ENCODE results near the gene YPEL1. TPM values are rescaled to one million over a fixed set of nuclear protein-coding genes. Genes with fewer than 3 reads are reported as not detected.

Gene YPEL1
- total RNA-seq, 4 donors from 2014 or later: 3.1 to 16.5 (median 8.6) TPM

GRCh38 chr22:21693333-21693998 lies 42.1 kb downstream of the YPEL1 start:
- no peak for TF ChIP-seq CTCF (IDR thresholded peaks at IDR 0.05; ENCODE audit: low read depth)

- no peak for TF ChIP-seq CTCF (IDR thresholded peaks at IDR 0.05; ENCODE audit: low read depth)
Observed at GRCh38 chr22:21691816-21692215, 43.8 kb downstream of the YPEL1 start.

- no peak for TF ChIP-seq CTCF (IDR thresholded peaks at IDR 0.05; ENCODE audit: low read depth)
Observed at GRCh38 chr22:21690401-21690801, 45.2 kb downstream of the YPEL1 start.

GRCh38 chr22:21688706-21689381 lies 46.8 kb downstream of the YPEL1 start:
- TF ChIP-seq CTCF (IDR thresholded peaks at IDR 0.05; ENCODE audit: low read depth): no peak

- TF ChIP-seq CTCF (IDR thresholded peaks at IDR 0.05; ENCODE audit: low read depth): no peak
Observed at GRCh38 chr22:21688341-21688705, 47.3 kb downstream of the YPEL1 start.

- no peak for TF ChIP-seq CTCF (IDR thresholded peaks at IDR 0.05; ENCODE audit: low read depth)
Observed at GRCh38 chr22:21687685-21688259, 47.8 kb downstream of the YPEL1 start.

GRCh38 chr22:21686634-21687393 lies 48.8 kb downstream of the YPEL1 start:
- no peak for TF ChIP-seq CTCF (IDR thresholded peaks at IDR 0.05; ENCODE audit: low read depth)
